ENCODE measurements around the gene P3H2. TPM values are rescaled to one million over a fixed set of nuclear protein-coding genes. Genes with fewer than 3 reads are reported as not detected.

P3H2 gene
- total RNA-seq, 2 donors from 2014 or later, result 14.6 to 22.2 TPM

GRCh38 chr3:190121383-190121782, 686 bp upstream of the P3H2 start:
- no peak overlapping the region for H3K4me3 ChIP-seq
- H3K36me3 ChIP-seq, result no peaks in the 10 kb centered on the region
- no peaks in the 10 kb centered on the region for H3K4me1 ChIP-seq
- no peak for DNase-seq
- H3K9me3 ChIP-seq, result no peaks in the 10 kb centered on the region
- no peaks in the 10 kb centered on the region for H3K27me3 ChIP-seq
- intact Hi-C loops (cut with DNase I), result loop anchor here (5.0 to 10.0 kb wide), 2 partner anchors 107 to 154 kb away; no protein-coding TSS in a partner anchor
- TF ChIP-seq CTCF (IDR thresholded peaks at IDR 0.05), result no peak
- no peak overlapping the region for H3K9ac ChIP-seq (ENCODE audit: low read depth in 2 of 2, low read length in 2 of 2)
- no peak overlapping the region for H3K27ac ChIP-seq

- peak overlapping the region; percentile 61 for H3K27ac ChIP-seq
- no peak for TF ChIP-seq CTCF (IDR thresholded peaks at IDR 0.05)
- no peaks in the 10 kb centered on the region for H3K4me1 ChIP-seq
- no peak for DNase-seq
- no peaks in the 10 kb centered on the region for H3K27me3 ChIP-seq
- peak overlapping the region in 1 of 2 donors; percentile 81 for H3K9ac ChIP-seq (ENCODE audit: low read depth in 2 of 2, low read length in 2 of 2)
- peak overlapping the region; percentile 82 for H3K4me3 ChIP-seq
- H3K36me3 ChIP-seq, result no peaks in the 10 kb centered on the region
- intact Hi-C loops (cut with DNase I), result loop anchor here (5.0 to 10.0 kb wide), 2 partner anchors 106 to 154 kb away; no protein-coding TSS in a partner anchor
- H3K9me3 ChIP-seq, result no peaks in the 10 kb centered on the region
Measured at GRCh38 chr3:190121061-190121377, 322 bp upstream of the P3H2 start.

GRCh38 chr3:190119461-190120268, 1.0 kb downstream of the P3H2 start:
- no peaks in the 10 kb centered on the region for H3K27me3 ChIP-seq
- no peaks in the 10 kb centered on the region for H3K36me3 ChIP-seq
- DNase-seq, result no peak
- H3K27ac ChIP-seq, result no peak overlapping the region
- TF ChIP-seq CTCF (IDR thresholded peaks at IDR 0.05), result no peak
- H3K4me3 ChIP-seq, result peak overlapping the region; percentile 82
- H3K4me1 ChIP-seq, result no peaks in the 10 kb centered on the region
- H3K9me3 ChIP-seq, result no peaks in the 10 kb centered on the region
- H3K9ac ChIP-seq (ENCODE audit: low read depth in 2 of 2, low read length in 2 of 2), result peak overlapping the region in 1 of 2 donors; percentile 19
- intact Hi-C loops (cut with DNase I), result loop anchor here (5.0 to 10.0 kb wide), 2 partner anchors 105 to 152 kb away; no protein-coding TSS in a partner anchor

- H3K9ac ChIP-seq (ENCODE audit: low read depth in 2 of 2, low read length in 2 of 2), result no peak overlapping the region
- H3K27me3 ChIP-seq, result no peaks in the 10 kb centered on the region
- no peak for DNase-seq
- no peaks in the 10 kb centered on the region for H3K36me3 ChIP-seq
- H3K4me1 ChIP-seq, result no peaks in the 10 kb centered on the region
- no peak overlapping the region for H3K27ac ChIP-seq
- no peaks in the 10 kb centered on the region for H3K9me3 ChIP-seq
- intact Hi-C loops (cut with DNase I), result no loop called here
- TF ChIP-seq CTCF (IDR thresholded peaks at IDR 0.05), result no peak
- H3K4me3 ChIP-seq, result no peak overlapping the region
Measured at GRCh38 chr3:190118438-190118837, 2.3 kb downstream of the P3H2 start.

- Histone ChIP-seq H3K36me3 (no peaks in the 10 kb centered on the region), H3K27me3 (no peaks in the 10 kb centered on the region), H3K4me3 (no peak overlapping the region), H3K9ac (ENCODE audit: low read depth in 2 of 2, low read length in 2 of 2) (no peak overlapping the region), H3K27ac (no peak overlapping the region), H3K4me1 (no peaks in the 10 kb centered on the region), H3K9me3 (no peaks in the 10 kb centered on the region)
- TF ChIP-seq CTCF (IDR thresholded peaks at IDR 0.05), result no peak
- DNase-seq, result no peak
- intact Hi-C loops (cut with DNase I), result no loop called here
Measured at GRCh38 chr3:190117981-190118380, 2.7 kb downstream of the P3H2 start.

Measured in colonic mucosa (tissue), 4 donors.